Right lobe of liver (tissue), 6 donors: Measurements from ENCODE around the gene A3GALT2. TPM values are rescaled to one million over a fixed set of nuclear protein-coding genes. Genes with fewer than 3 reads are reported as not detected.

ENCODE experiments used
- ATAC-seq, 4 donors: fragments of 200-7000 bp; cut with Tn5 transposase; one replicate each; pipeline ENCODE4 v1.9.1; 2020; ENCODE audit warnings: mild to moderate bottlenecking in 4 of 4, moderate library complexity in 4 of 4
- DNase-seq, 3 donors: peaks; one replicate each; pipeline ENCODE4 v3.0.0-alpha.2; 2020
- H3K27ac ChIP-seq, 3 donors: fragments of 200-600 bp; one replicate each; pipeline ENCODE4 v1.8.0; 2022
- H3K27me3 ChIP-seq, 2 donors: fragments of 200-600 bp; one replicate each; pipeline ENCODE4 v1.8.0; 2022
- H3K36me3 ChIP-seq, 4 donors: fragments of 200-600 bp; sonication (generic) in 1 of 4; one replicate each; pipeline versions ENCODE4 v1.5.1 to v1.8.0; 2017 to 2022; ENCODE audit warnings: control low read depth in 1 of 4
- H3K4me1 ChIP-seq, 4 donors: fragments of 200-600 bp; sonication (generic) in 1 of 4; one replicate each; pipeline versions ENCODE4 v1.5.1 to v1.8.0; 2017 to 2022; ENCODE audit warnings: control low read depth in 1 of 4
- H3K4me3 ChIP-seq, 3 donors: fragments of 200-600 bp; one replicate each; pipeline ENCODE4 v1.8.0; 2022
- H3K9me3 ChIP-seq, 4 donors: fragments of 200-600 bp; sonication (generic) in 1 of 4; one replicate each; pipeline versions ENCODE4 v1.5.1 to v1.8.0; 2017 to 2022; ENCODE audit warnings: control low read depth in 1 of 4
- POLR2A ChIP-seq: fragments of 450-650 bp; IDR thresholded peaks from one replicate; pipeline ENCODE4 v1.6.1; 2017; ENCODE audit warnings: antibody characterized with exemption, mild to moderate bottlenecking
- WGBS: methylation state at CpG from one replicate; pipeline ENCODE4 v1.1.6; 2018; ENCODE audit warnings: low coverage, low lambda C conversion rate; ENCODE audit not compliant: insufficient coverage; ENCODE audit errors: missing lambda C conversion rate; 5-methylcytosine and 5-hydroxymethylcytosine counted together
- intact Hi-C, 2 donors: fragments of 100-400 bp; cut with DNase I; formaldehyde crosslinking; loops; one replicate each; pipeline versions ENCODE4 v1.11.2 to v1.14.1; 2022
- total RNA-seq, 6 experiments: library from RNA; depleted of rRNA in 2 of 6; stranded (reverse); fragments of >200 nt in 2 of 6; fragmentation: NEBNext Ultra II Directional in 3 of 6; extraction: Animal tissue kit (Norgen Biotek cat#: 25700) in 3 of 6; gene quantifications; one replicate each; pipeline versions ENCODE4 v1.1.0 to v1.2.4, GENCODE V29; 2016 to 2023
- TF ChIP-seq, protein P1 (sequence below), 4 donors: fragments of 200-600 bp in 3 of 4; fragments of 450-650 bp in 1 of 4; IDR thresholded peaks; one replicate each; pipeline versions ENCODE4 v1.5.1 to v1.8.0; 2016 to 2022; ENCODE audit warnings: antibody characterized with exemption in 4 of 4, mild to moderate bottlenecking in 2 of 4
- donor health status: DM: no; HTN: yes; CAD: no.
- donor health status: DM: no; HTN: no; CAD: no.
- donor health status: DM: no; HTN: no; CAD: no.
- donor health status: DM: no; HTN: yes; CAD: no.
- donor health status: DM: no; HTN: yes; CAD: no.

The A3GALT2 gene
- total RNA-seq, 6 experiments from 2014 or later: not detected

DNA sequence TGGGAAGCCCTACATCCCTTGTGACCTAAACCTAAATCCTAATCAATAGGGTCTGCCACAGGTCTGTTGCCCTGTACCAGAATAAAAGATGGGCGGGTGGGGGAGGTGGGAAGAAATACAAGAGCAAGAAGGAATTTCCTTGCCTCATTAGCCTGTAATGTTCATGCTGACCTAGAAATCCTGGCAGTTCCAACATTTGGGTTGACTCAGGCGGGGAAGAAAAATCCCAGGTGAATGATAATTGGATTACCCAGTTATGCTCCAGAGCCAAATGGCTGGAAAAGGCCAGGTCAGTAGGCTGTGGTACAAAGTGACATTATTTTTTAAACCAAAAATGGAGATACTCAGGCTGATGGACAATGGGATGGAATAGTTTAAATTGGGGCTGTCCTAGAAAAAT lies 27.3 kb upstream of the A3GALT2 start:
- DNase-seq (no peak), ATAC-seq (no peak)
- Histone ChIP-seq H3K4me3 (peak overlapping the region; percentile 85 to 90 (median 87)), H3K36me3 (no peaks in the 10 kb centered on the region), H3K27ac (peak overlapping the region; percentile 97), H3K9me3 (no peaks in the 10 kb centered on the region), H3K4me1 (peaks cover 0 to 53% (median 20%) of the 10 kb centered on the region in 4 donors), H3K27me3 (no peaks in the 10 kb centered on the region)
- 16% methylated on average over 2 of the region's 2 CpGs for whole genome bisulfite sequencing
- intact Hi-C loops: no loop called here
- no peak for TF ChIP-seq POLR2A
- TF ChIP-seq, protein P1, sequence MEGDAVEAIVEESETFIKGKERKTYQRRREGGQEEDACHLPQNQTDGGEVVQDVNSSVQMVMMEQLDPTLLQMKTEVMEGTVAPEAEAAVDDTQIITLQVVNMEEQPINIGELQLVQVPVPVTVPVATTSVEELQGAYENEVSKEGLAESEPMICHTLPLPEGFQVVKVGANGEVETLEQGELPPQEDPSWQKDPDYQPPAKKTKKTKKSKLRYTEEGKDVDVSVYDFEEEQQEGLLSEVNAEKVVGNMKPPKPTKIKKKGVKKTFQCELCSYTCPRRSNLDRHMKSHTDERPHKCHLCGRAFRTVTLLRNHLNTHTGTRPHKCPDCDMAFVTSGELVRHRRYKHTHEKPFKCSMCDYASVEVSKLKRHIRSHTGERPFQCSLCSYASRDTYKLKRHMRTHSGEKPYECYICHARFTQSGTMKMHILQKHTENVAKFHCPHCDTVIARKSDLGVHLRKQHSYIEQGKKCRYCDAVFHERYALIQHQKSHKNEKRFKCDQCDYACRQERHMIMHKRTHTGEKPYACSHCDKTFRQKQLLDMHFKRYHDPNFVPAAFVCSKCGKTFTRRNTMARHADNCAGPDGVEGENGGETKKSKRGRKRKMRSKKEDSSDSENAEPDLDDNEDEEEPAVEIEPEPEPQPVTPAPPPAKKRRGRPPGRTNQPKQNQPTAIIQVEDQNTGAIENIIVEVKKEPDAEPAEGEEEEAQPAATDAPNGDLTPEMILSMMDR (IDR thresholded peaks at IDR 0.05): no peak

DNA sequence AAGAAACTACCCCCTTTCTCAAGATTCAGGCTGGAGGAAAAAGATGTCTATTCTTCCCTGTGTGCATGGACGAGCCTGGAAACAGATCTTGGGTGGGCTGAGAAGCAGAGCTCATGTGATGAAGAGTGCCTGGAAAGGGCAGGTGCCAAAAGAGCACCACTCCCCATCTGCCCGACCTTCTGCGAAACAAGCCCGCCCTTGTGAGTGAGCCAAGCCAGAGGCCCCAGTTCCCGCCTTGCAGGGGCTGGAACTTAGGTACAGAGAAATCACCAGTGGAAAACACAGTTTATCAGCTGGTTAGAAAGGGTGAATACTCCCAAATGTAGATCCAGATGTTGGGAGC lies 26.7 kb upstream of the A3GALT2 start:
- Histone ChIP-seq H3K4me3 (peak overlapping the region; percentile 85 to 90 (median 87)), H3K9me3 (no peaks in the 10 kb centered on the region), H3K36me3 (peaks cover 0 to 3% (median 0%) of the 10 kb centered on the region in 4 donors), H3K27me3 (no peaks in the 10 kb centered on the region), H3K27ac (peak overlapping the region; percentile 97), H3K4me1 (peaks cover 0 to 58% (median 22%) of the 10 kb centered on the region in 4 donors)
- ATAC-seq (peak; percentile 1 to 28 (median 3)), DNase-seq (peak in 2 of 3 donors; percentile 47 to 66)
- TF ChIP-seq, protein P1 (IDR thresholded peaks at IDR 0.05): no peak
- no peak for TF ChIP-seq POLR2A
- intact Hi-C loops: no loop called here
- WGBS: 31% methylated on average over 5 of the region's 5 CpGs

DNA sequence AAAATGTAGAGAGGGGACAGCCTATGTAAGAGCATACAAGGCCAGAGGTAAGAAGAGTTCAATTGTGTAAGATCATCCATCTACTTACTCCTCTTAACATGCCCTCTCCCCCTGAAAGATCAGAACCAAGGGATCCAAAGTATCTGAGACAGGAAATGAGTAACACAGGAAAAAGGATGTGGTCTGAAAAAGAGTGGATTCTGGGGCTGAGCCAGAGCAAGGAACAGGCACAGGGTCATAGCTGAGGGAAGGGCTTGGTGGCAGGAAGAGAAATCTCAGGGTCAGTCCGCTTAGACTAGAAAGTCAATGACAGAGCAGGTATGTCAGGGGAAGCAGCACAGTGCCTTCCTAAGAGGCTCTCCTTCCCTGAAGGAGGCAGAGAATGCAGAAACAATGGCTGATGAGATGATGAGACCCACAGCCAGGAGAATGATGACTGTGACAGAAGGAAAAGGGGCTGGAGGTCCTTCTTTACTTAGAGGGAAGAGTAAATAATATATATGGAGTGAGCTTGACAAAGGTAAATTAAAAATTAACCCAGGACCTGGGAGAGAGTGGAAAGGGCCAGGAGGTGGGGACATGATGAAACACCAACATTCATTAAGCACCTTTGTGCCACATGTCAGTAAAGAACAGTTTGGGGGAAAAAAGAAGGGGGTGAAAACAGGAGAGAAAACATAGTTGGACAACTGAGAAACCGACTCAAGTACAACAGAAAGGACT lies 26.2 kb upstream of the A3GALT2 start:
- intact Hi-C loops: no loop called here
- Histone ChIP-seq H3K4me1 (peaks cover 0 to 62% (median 24%) of the 10 kb centered on the region in 4 donors), H3K36me3 (peaks cover 0 to 3% (median 0%) of the 10 kb centered on the region in 4 donors), H3K4me3 (peak overlapping the region; percentile 85 to 90 (median 87)), H3K27me3 (no peaks in the 10 kb centered on the region), H3K9me3 (no peaks in the 10 kb centered on the region), H3K27ac (peak overlapping the region; percentile 97)
- 0% methylated on average over 2 of the region's 2 CpGs for WGBS
- peak; percentile 37 to 61 (median 54) for ATAC-seq
- peak in 2 of 3 donors; percentile 44 to 79 for DNase-seq
- TF ChIP-seq POLR2A: peak; percentile 93
- TF ChIP-seq, protein P1 (IDR thresholded peaks at IDR 0.05): no peak

DNA sequence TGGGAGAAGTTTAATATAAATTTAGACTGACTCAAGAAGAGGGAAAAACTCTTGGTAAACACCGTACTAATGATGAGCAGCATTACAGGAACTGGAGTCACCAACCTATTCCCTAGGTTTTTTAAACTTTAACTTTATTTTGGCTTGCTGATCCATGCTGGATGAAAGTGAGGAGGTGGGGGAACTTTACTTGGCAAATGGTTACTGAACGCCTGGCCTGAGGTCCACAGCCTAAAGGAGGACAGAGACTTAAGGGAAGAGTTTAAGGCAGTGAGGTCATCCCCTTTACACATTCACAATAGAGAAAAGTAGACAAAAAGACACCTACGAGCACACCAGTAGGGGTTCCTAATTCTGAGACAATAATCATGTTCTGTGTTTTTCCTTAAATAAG lies 25.6 kb upstream of the A3GALT2 start:
- H3K9me3 ChIP-seq: no peaks in the 10 kb centered on the region
- peak overlapping the region; percentile 85 to 90 (median 87) for H3K4me3 ChIP-seq
- intact Hi-C loops: no loop called here
- no peaks in the 10 kb centered on the region for H3K27me3 ChIP-seq
- H3K4me1 ChIP-seq: peaks cover 0 to 67% (median 29%) of the 10 kb centered on the region in 4 donors
- WGBS: 11% methylated on average over 3 of the region's 3 CpGs
- H3K36me3 ChIP-seq: peaks cover 0 to 3% (median 0%) of the 10 kb centered on the region in 4 donors
- peak overlapping the region; percentile 97 for H3K27ac ChIP-seq
- ATAC-seq (peak in 1 of 4 donors; percentile 2), DNase-seq (no peak)
- TF ChIP-seq, protein P1 (IDR thresholded peaks at IDR 0.05): no peak
- no peak for TF ChIP-seq POLR2A
